HEK293 (cell line): ENCODE data around the gene ICAM5.

ENCODE experiments used
- CTCF ChIA-PET: fragments of 350-600 bp; formaldehyde crosslinking; extraction: SDS; loops from one replicate; lab custom pipeline; 2021; ENCODE audit warnings: antibody characterized with exemption; lab: Yijun Ruan, JAX
- POLR2A ChIA-PET: fragments of 300-600 bp; formaldehyde crosslinking; extraction: SDS; loops from one replicate; lab custom pipeline; 2020; ENCODE audit warnings: antibody characterized with exemption, inconsistent platforms; lab: Yijun Ruan, JAX
- H3K27ac ChIP-seq: fragments of 200-500 bp; sonication (Bioruptor generic); 2 replicates; pipeline ENCODE4 v1.5.1; 2014; ENCODE audit warnings: low read depth, low read length, control low read depth, inconsistent platforms; ENCODE audit errors: extremely low read depth
- H3K36me3 ChIP-seq, 2 experiments: fragments of 200-500 bp in 1 of 2; sonication (Bioruptor generic) in 1 of 2; 1 replicate in 1 of 2; 2 replicates in 1 of 2; pipeline ENCODE4 v1.5.1; 2014 to 2017; ENCODE audit warnings: inconsistent platforms in 2 of 2, low read length in 2 of 2; ENCODE audit not compliant: control insufficient read depth in 2 of 2, insufficient read depth in 1 of 2
- H3K4me1 ChIP-seq: fragments of 200-500 bp; sonication (Bioruptor generic); 2 replicates; pipeline ENCODE4 v1.5.1; 2014; ENCODE audit warnings: mild to moderate bottlenecking, low read length, inconsistent platforms; ENCODE audit not compliant: control insufficient read depth, insufficient read depth
- H3K4me3 ChIP-seq: 2 replicates; pipeline ENCODE4 v1.5.1; 2011; ENCODE audit warnings: low read depth, mild to moderate bottlenecking, control low read depth, low read length, moderate library complexity
- H3K9me3 ChIP-seq: fragments of 200-500 bp; sonication (Bioruptor generic); 2 replicates; pipeline ENCODE4 v1.5.1; 2014; ENCODE audit warnings: low read depth, low read length, inconsistent platforms; ENCODE audit not compliant: control insufficient read depth, insufficient read depth
- IKZF3 ChIP-seq: fragments of 450-650 bp; IDR thresholded peaks from 2 replicates; pipeline ENCODE4 v1.5.0; 2018; ENCODE audit warnings: missing biosample characterization, mild to moderate bottlenecking, missing genetic modification characterization, moderate library complexity
- MYNN ChIP-seq: fragments of 450-650 bp; formaldehyde crosslinking; IDR thresholded peaks from 2 replicates; pipeline ENCODE4 v1.5.1; 2016; ENCODE audit warnings: missing biosample characterization, missing genetic modification characterization, borderline replicate concordance
- PRDM1 ChIP-seq: fragments of 450-650 bp; formaldehyde crosslinking; IDR thresholded peaks from 2 replicates; pipeline ENCODE4; 2016; ENCODE audit warnings: missing biosample characterization, missing genetic modification characterization
- ZBTB20 ChIP-seq: fragments of 450-650 bp; formaldehyde crosslinking; IDR thresholded peaks from 2 replicates; pipeline ENCODE4 v1.5.1; 2016; ENCODE audit warnings: missing biosample characterization, missing genetic modification characterization
- ZFP69B ChIP-seq: fragments of 450-650 bp; formaldehyde crosslinking; IDR thresholded peaks from 2 replicates; pipeline ENCODE4 v1.5.1; 2016; ENCODE audit warnings: missing biosample characterization, missing genetic modification characterization
- ZNF16 ChIP-seq: fragments of 450-650 bp; formaldehyde crosslinking; IDR thresholded peaks from 2 replicates; pipeline ENCODE4 v1.5.1; 2016; ENCODE audit warnings: low read depth, missing biosample characterization, missing genetic modification characterization
- ZNF19 ChIP-seq: fragments of 450-650 bp; formaldehyde crosslinking; IDR thresholded peaks from 2 replicates; pipeline ENCODE4; 2016; ENCODE audit warnings: missing biosample characterization, missing genetic modification characterization, low read depth
- ZNF274 ChIP-seq, 2 experiments: fragments of 200-500 bp in 1 of 2; fragments of 450-650 bp in 1 of 2; sonication (Bioruptor generic) in 1 of 2; formaldehyde crosslinking in 1 of 2; IDR thresholded peaks; 2 replicates each; pipeline versions ENCODE4 v1.5.1 to v1.6.1; 2014 to 2016; ENCODE audit warnings: borderline replicate concordance in 1 of 2, inconsistent platforms in 1 of 2, low read length in 1 of 2, missing biosample characterization in 1 of 2, missing genetic modification characterization in 1 of 2
- ZNF366 ChIP-seq: fragments of 450-650 bp; formaldehyde crosslinking; conservative IDR thresholded peaks from 2 replicates; pipeline ENCODE4 v1.5.1; 2016; ENCODE audit warnings: missing biosample characterization, missing genetic modification characterization
- ZNF423 ChIP-seq: fragments of 450-650 bp; formaldehyde crosslinking; IDR thresholded peaks from 2 replicates; pipeline ENCODE4 v1.5.1; 2016; ENCODE audit warnings: missing biosample characterization, missing genetic modification characterization
- ZNF623 ChIP-seq: fragments of 450-650 bp; formaldehyde crosslinking; IDR thresholded peaks from 2 replicates; pipeline ENCODE4 v1.5.1; 2016; ENCODE audit warnings: missing biosample characterization, missing genetic modification characterization
- ZNF768 ChIP-seq: fragments of 450-650 bp; formaldehyde crosslinking; IDR thresholded peaks from 2 replicates; pipeline ENCODE4 v1.5.1; 2018; ENCODE audit warnings: missing biosample characterization, mild to moderate bottlenecking, missing genetic modification characterization
- ZSCAN5A ChIP-seq: fragments of 450-650 bp; formaldehyde crosslinking; IDR thresholded peaks from 2 replicates; pipeline ENCODE4 v1.5.1; 2016; ENCODE audit warnings: missing biosample characterization, missing genetic modification characterization
- TF ChIP-seq, protein P1 (sequence below): fragments of 450-650 bp; formaldehyde crosslinking; IDR thresholded peaks from 2 replicates; pipeline ENCODE4 v1.5.1; 2017; ENCODE audit warnings: missing biosample characterization, missing genetic modification characterization

ICAM5 gene

GRCh38 chr19:10252707-10253106 lies 37.0 kb upstream of the ICAM5 start (continued):
- no peak for TF ChIP-seq ZBTB20

- TF ChIP-seq ZNF623 (tag by site-specific recombination), result peak; percentile 97
- no peak for TF ChIP-seq ZFP69B (tag by site-specific recombination)
- ChIA-PET CTCF (interaction anchor here (0.6 to 1.6 kb wide), 3 partner anchors 131 to 324 kb away, joined by 3 to 5 read pairs (median 5); no protein-coding TSS in a partner anchor), POLR2A (interaction anchor here (0.6 to 0.9 kb wide), 2 partner anchors 37 to 133 kb away, joined by 3 read pairs; no protein-coding TSS in a partner anchor)
- H3K9me3 ChIP-seq, result no peaks in the 10 kb centered on the region
- no peaks in the 10 kb centered on the region for H3K4me1 ChIP-seq
- peaks cover 25 to 55% of the 10 kb centered on the region in 2 experiments; a peak in 2 of 3 replicates for H3K36me3 ChIP-seq
- no peak overlapping the region for H3K4me3 ChIP-seq
- H3K27ac ChIP-seq, result no peak overlapping the region
Measured at GRCh38 chr19:10254244-10254643, 35.5 kb upstream of the ICAM5 start.

DNA sequence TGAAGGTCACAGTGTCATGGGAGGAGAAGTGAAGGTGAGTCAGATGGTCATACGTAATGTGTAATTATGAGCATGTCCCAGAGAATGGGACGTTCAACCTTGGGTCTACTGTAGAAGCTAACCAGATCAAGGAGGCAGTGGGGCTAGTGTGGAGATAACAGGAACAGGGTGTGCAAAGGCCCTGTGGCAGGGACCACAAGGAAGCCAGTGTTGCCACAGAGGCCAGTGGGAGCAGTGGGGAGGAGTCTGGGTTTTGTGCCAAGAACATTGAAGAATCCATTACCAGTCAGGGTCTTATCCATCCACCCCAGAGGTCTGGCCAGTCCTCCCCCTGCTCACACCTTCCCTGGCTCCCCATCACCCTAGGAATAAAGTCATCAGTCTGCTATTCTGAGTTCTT lies 34.4 kb upstream of the ICAM5 start:
- TF ChIP-seq ZNF274 (IDR thresholded peaks at IDR 0.05; ENCODE audit: low read length) (no peak), ZNF274 (tag by site-specific recombination; IDR thresholded peaks at IDR 0.05; ENCODE audit: borderline replicate concordance) (no peak), ZNF16 (tag by site-specific recombination) (0 out of 2 replicates have a peak, but pooled peaks have one; percentile 30), ZNF623 (tag by site-specific recombination) (peak; percentile 99)
- Histone ChIP-seq H3K36me3 (peaks cover 25 to 64% of the 10 kb centered on the region in 2 experiments; a peak in 2 of 3 replicates), H3K9me3 (no peaks in the 10 kb centered on the region), H3K4me1 (no peaks in the 10 kb centered on the region), H3K27ac (no peak overlapping the region), H3K4me3 (no peak overlapping the region)
- ChIA-PET CTCF (interaction anchor here (0.6 to 7.9 kb wide), 3 partner anchors 10 to 132 kb away, joined by 3 to 141 read pairs (median 3); no protein-coding TSS in a partner anchor), POLR2A (interaction anchor here (0.9 kb wide), 1 partner anchor 36 kb away, joined by 3 read pairs; no protein-coding TSS in a partner anchor)

- Histone ChIP-seq H3K27ac (no peak overlapping the region), H3K4me1 (no peaks in the 10 kb centered on the region), H3K4me3 (no peak overlapping the region), H3K9me3 (no peaks in the 10 kb centered on the region), H3K36me3 (peaks cover 25 to 64% of the 10 kb centered on the region in 2 experiments; a peak in 2 of 3 replicates)
- ChIA-PET CTCF (interaction anchor here (0.6 to 7.9 kb wide), 6 partner anchors 30 to 399 kb away, joined by 3 to 141 read pairs (median 4); partner anchors contain the start of gene TYK2), POLR2A (no interaction called here)
- no peak for TF ChIP-seq ZNF768 (tag by site-specific recombination)
- TF ChIP-seq, all 188 proteins: peak for 0
Measured at GRCh38 chr19:10256551-10256950, 33.2 kb upstream of the ICAM5 start.

DNA sequence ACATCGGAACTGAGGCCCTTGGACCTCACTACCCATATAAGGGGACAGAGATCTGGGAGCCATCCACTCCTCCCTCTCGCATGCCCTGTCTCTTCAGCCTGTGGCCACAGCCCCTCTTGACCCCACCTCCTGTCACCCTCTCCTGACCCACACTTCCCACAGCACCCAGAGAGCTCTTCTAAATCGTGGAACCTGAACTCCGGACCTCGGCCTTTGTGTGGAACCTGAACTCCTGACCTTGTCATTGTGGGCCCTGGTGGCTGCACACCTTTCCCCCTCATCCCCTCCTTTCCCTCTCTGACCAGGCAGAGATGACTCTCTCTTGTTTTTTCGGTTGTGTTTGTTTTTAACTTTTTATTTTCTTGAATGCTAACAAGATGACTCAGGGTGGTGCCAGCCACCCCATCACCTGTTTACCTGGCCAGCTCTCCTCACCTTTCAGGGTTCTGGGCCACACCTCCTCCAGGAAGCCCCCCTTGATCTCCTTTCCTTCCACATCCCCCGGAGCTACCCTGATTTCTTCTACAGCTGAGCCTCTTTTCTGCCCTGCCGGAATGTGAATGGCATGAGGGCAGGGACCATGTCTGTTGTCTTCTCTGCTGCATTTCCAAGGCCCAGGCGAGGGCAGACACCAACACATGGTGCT lies 32.7 kb upstream of the ICAM5 start:
- H3K36me3 ChIP-seq, result peaks cover 25 to 64% of the 10 kb centered on the region in 2 experiments; a peak in 2 of 3 replicates
- POLR2A ChIA-PET, result interaction anchor here (0.6 kb wide), 1 partner anchor 77 kb away, joined by 6 read pairs; no protein-coding TSS in a partner anchor

DNA sequence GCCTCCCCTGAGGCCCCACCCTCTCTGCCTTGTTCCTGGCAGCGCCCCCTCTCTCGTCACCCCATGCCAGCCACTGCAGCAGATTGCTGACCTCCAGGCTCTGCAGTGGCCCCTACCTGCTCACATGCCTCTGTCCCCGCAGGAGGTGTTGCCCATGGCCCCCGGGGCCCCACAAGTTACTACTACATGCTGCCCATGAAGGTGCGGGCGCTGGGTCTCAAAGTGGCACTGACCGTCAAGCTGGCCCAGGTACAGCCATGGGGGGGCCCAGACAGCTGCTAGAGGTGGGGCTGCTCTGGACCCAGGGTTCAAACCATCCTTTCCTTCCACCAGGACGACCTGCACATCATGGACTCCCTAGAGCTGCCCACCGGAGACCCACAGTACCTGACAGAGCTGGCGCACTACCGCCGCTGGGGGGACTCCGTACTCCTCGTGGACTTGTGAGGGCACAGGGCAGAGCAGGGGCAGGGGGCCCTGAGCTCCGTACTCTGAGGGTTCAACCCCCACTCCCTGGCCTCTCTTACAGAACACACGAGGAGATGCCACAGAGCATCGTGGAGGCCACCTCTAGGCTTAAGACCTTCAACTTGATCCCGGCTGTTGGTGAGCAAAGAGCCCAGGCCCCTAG lies 31.6 kb upstream of the ICAM5 start:
- CTCF ChIA-PET, result interaction anchor here (0.5 to 7.9 kb wide), 25 partner anchors 8 to 327 kb away, joined by 3 to 141 read pairs (median 4); partner anchors contain the start of genes FDX2, ICAM1, MRPL4 and RAVER1
- H3K27ac ChIP-seq, result no peak overlapping the region
- no peak overlapping the region for H3K4me3 ChIP-seq
- POLR2A ChIA-PET, result interaction anchor here (0.6 to 2.7 kb wide), 9 partner anchors 8 to 162 kb away, joined by 4 to 24 read pairs (median 5); partner anchors contain the start of genes CDC37, DNMT1, ICAM5 and TYK2
- peaks cover 25 to 64% of the 10 kb centered on the region in 2 experiments; a peak in 2 of 3 replicates for H3K36me3 ChIP-seq
- no peaks in the 10 kb centered on the region for H3K9me3 ChIP-seq
- no peaks in the 10 kb centered on the region for H3K4me1 ChIP-seq
- no peak for TF ChIP-seq MYNN (tag by site-specific recombination)
- no peak for TF ChIP-seq ZNF423 (tag by site-specific recombination)
- TF ChIP-seq, protein P1, sequence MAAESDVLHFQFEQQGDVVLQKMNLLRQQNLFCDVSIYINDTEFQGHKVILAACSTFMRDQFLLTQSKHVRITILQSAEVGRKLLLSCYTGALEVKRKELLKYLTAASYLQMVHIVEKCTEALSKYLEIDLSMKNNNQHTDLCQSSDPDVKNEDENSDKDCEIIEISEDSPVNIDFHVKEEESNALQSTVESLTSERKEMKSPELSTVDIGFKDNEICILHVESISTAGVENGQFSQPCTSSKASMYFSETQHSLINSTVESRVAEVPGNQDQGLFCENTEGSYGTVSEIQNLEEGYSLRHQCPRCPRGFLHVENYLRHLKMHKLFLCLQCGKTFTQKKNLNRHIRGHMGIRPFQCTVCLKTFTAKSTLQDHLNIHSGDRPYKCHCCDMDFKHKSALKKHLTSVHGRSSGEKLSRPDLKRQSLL, result no peak
- TF ChIP-seq ZSCAN5A (tag by site-specific recombination), result no peak
- TF ChIP-seq ZNF366 (tag by site-specific recombination), result no peak
- TF ChIP-seq ZNF19 (tag by site-specific recombination), result no peak

More for the DNA sequence above, 32.7 kb upstream of the ICAM5 start:
- CTCF ChIA-PET, result interaction anchor here (0.5 to 7.9 kb wide), 5 partner anchors 31 to 399 kb away, joined by 3 to 141 read pairs (median 3); no protein-coding TSS in a partner anchor
- Histone ChIP-seq H3K27ac (no peak overlapping the region), H3K9me3 (no peaks in the 10 kb centered on the region), H3K4me1 (no peaks in the 10 kb centered on the region), H3K4me3 (no peak overlapping the region)
- TF ChIP-seq IKZF3 (tag by site-specific recombination), result no peak
- TF ChIP-seq PRDM1 (tag by site-specific recombination), result peak; percentile 47; the same call in 1 of the 2 replicates
